Caco-2 (cell line): Measurements from ENCODE around the gene MICALL2. TPM values are rescaled to one million over a fixed set of nuclear protein-coding genes. Genes with fewer than 3 reads are reported as not detected.
A peak's percentile ranks its signal among the peaks of the same experiment; 100 is the strongest.

Experiments
- BruUV-seq: library from RNA; stranded (reverse); fragments of 400-500 nt; replicated peaks from 2 replicates; lab custom pipeline; 2021; lab: Mats Ljungman, UMichigan
- CTCF ChIA-PET: fragments of 300-600 bp; sonication (Branson Sonifier 250); formaldehyde crosslinking; loops from one replicate; lab custom pipeline; 2022; ENCODE audit warnings: antibody characterized with exemption; lab: Charles Lee
- POLR2A ChIA-PET: fragments of 300-600 bp; sonication (Branson Sonifier 250); formaldehyde crosslinking; loops from one replicate; lab custom pipeline; 2022; ENCODE audit warnings: antibody characterized with exemption; lab: Charles Lee
- DNase-seq, 2 experiments: peaks; one replicate each; pipeline versions ENCODE4 v3.0.0 to v3.0.0-alpha.2; 2020 to 2022
- H3K27me3 ChIP-seq: replicated peaks from 2 replicates; pipeline ENCODE4 v1.6.0; 2011; ENCODE audit warnings: low read length; ENCODE audit not compliant: control insufficient read depth, insufficient read depth
- H3K36me3 ChIP-seq: 2 replicates; pipeline ENCODE4 v1.5.1; 2011; ENCODE audit warnings: low read length; ENCODE audit not compliant: control insufficient read depth, insufficient read depth
- H3K4me1 ChIP-seq: fragments of 250-450 bp; sonication (Bioruptor Pico); 2 replicates; pipeline ENCODE4 v1.5.1; 2020; ENCODE audit warnings: mild to moderate bottlenecking
- H3K4me3 ChIP-seq: 2 replicates; pipeline ENCODE4 v1.5.1; 2011; ENCODE audit warnings: low read depth, mild to moderate bottlenecking, control low read depth, low read length
- H3K9me3 ChIP-seq: fragments of 250-450 bp; sonication (Bioruptor Pico); 2 replicates; pipeline ENCODE4 v1.5.1; 2020; ENCODE audit warnings: mild to moderate bottlenecking, moderate library complexity
- H3K27ac Mint-ChIP-seq: one replicate; pipeline ENCODE4 v1.8.0; 2022; ENCODE audit warnings: mixed read lengths; ENCODE audit not compliant: unreplicated experiment
- H3K27me3 Mint-ChIP-seq: one replicate; pipeline ENCODE4 v1.8.0; 2022; ENCODE audit warnings: mixed read lengths; ENCODE audit not compliant: insufficient read depth, unreplicated experiment
- H3K36me3 Mint-ChIP-seq: one replicate; pipeline ENCODE4 v1.8.0; 2022; ENCODE audit warnings: mild to moderate bottlenecking, mixed read lengths; ENCODE audit not compliant: insufficient read depth, unreplicated experiment
- H3K4me1 Mint-ChIP-seq: one replicate; pipeline ENCODE4 v1.8.0; 2022; ENCODE audit warnings: low read depth, mixed read lengths; ENCODE audit not compliant: unreplicated experiment
- H3K4me3 Mint-ChIP-seq: one replicate; pipeline ENCODE4 v1.8.0; 2022; ENCODE audit warnings: mild to moderate bottlenecking, moderate library complexity, mixed read lengths; ENCODE audit not compliant: unreplicated experiment
- H3K9me3 Mint-ChIP-seq: one replicate; pipeline ENCODE4 v1.8.0; 2022; ENCODE audit warnings: mixed read lengths; ENCODE audit not compliant: unreplicated experiment
- CTCF ChIP-seq, 2 experiments: fragments of 200-600 bp in 1 of 2; IDR thresholded peaks; 1 replicate in 1 of 2; 2 replicates in 1 of 2; pipeline versions ENCODE4 v1.5.1 to v1.8.0; 2011 to 2022; ENCODE audit warnings: antibody characterized with exemption in 1 of 2, control low read depth in 1 of 2, inconsistent platforms in 1 of 2, low read depth in 1 of 2, low read length in 1 of 2, mild to moderate bottlenecking in 1 of 2, moderate library complexity in 1 of 2; ENCODE audit not compliant: insufficient read depth in 1 of 2, severe bottlenecking in 1 of 2, unreplicated experiment in 1 of 2
- intact Hi-C: fragments of 100-400 bp; cut with micrococcal nuclease; formaldehyde crosslinking; loops from one replicate; pipeline ENCODE4 v1.10.0; 2022; ENCODE audit not compliant: unreplicated experiment
- total RNA-seq: library from RNA; stranded (reverse); gene quantifications from 2 replicates; pipeline ENCODE4 v1.2.3, GENCODE V29; 2022

MICALL2 gene
- total RNA-seq, 1 experiment from 2014 or later: 14.7 TPM

- Mint-ChIP-seq H3K4me3 (peak overlapping the region; percentile 88), H3K27ac (peak overlapping the region; percentile 75), H3K4me1 (peaks cover 10% of the 10 kb centered on the region), H3K9me3 (no peaks in the 10 kb centered on the region), H3K27me3 (no peaks in the 10 kb centered on the region), H3K36me3 (peaks cover 34% of the 10 kb centered on the region)
- intact Hi-C loops: no loop called here
- TF ChIP-seq CTCF (IDR thresholded peaks at IDR 0.05; ENCODE audit: insufficient read depth in 1 of 2, low read depth in 1 of 2, low read length in 1 of 2, severe bottlenecking in 1 of 2, unreplicated experiment in 1 of 2): no peak
- CTCF ChIA-PET: interaction anchor here (0.7 kb wide), 2 partner anchors 51 to 452 kb away, joined by 3 read pairs; no protein-coding TSS in a partner anchor
- H3K9me3 ChIP-seq: no peaks in the 10 kb centered on the region
- DNase-seq: peak in 1 of 2 experiments; percentile 48
- no peak overlapping the region for H3K4me3 ChIP-seq
- peaks cover 5% of the 10 kb centered on the region for H3K36me3 ChIP-seq
- POLR2A ChIA-PET: interaction anchor here (0.6 kb wide), 1 partner anchor 1057 kb away, joined by 3 read pairs; no protein-coding TSS in a partner anchor
- no TSS peak for BruUV-seq
- H3K4me1 ChIP-seq: peaks cover 21% of the 10 kb centered on the region
- H3K27me3 ChIP-seq: no peaks in the 10 kb centered on the region
These were observed 46.7 kb upstream of the MICALL2 start for GRCh38 chr7:1505731-1506550.

- BruUV-seq: TSS peak; percentile 53
- peak; percentile 94 to 96 for DNase-seq
- H3K27ac Mint-ChIP-seq: peak within 1 kb of the TSS; percentile 91
- Histone ChIP-seq H3K4me3 (peak within 1 kb of the TSS; percentile 100), H3K4me1 (peaks cover 21% of the 10 kb centered on the region), H3K27me3 (no peaks in the 10 kb centered on the region), H3K36me3 (peaks cover 5% of the 10 kb centered on the region), H3K9me3 (no peaks in the 10 kb centered on the region)
- POLR2A ChIA-PET: no interaction called here
- H3K27me3 Mint-ChIP-seq: no peaks in the 10 kb centered on the region
- intact Hi-C loops: no loop called here
- CTCF ChIA-PET: no interaction called here
- H3K9me3 Mint-ChIP-seq: no peaks in the 10 kb centered on the region
- H3K4me3 Mint-ChIP-seq: peak within 1 kb of the TSS; percentile 88
- H3K4me1 Mint-ChIP-seq: peaks cover 10% of the 10 kb centered on the region
- H3K36me3 Mint-ChIP-seq: peaks cover 46% of the 10 kb centered on the region
- peak; percentile 85 to 93 for TF ChIP-seq CTCF (IDR thresholded peaks at IDR 0.05; ENCODE audit: insufficient read depth in 1 of 2, low read depth in 1 of 2, low read length in 1 of 2, severe bottlenecking in 1 of 2, unreplicated experiment in 1 of 2)
These were observed 44.8 kb upstream of the MICALL2 start, which contains the start of gene INTS1 for GRCh38 chr7:1503816-1504775. INTS1 (minus strand) TSS chr7:1504389; CDS start chr7:1503960, 429 bp downstream.

GRCh38 chr7:1503390-1503789, 44.1 kb upstream of the MICALL2 start:
- H3K27me3 Mint-ChIP-seq: no peaks in the 10 kb centered on the region
- peaks cover 52% of the 10 kb centered on the region for H3K36me3 Mint-ChIP-seq
- ChIA-PET CTCF (no interaction called here), POLR2A (no interaction called here)
- Histone ChIP-seq H3K4me1 (peaks cover 21% of the 10 kb centered on the region), H3K36me3 (peaks cover 5% of the 10 kb centered on the region), H3K9me3 (no peaks in the 10 kb centered on the region), H3K4me3 (peak overlapping the region; percentile 100), H3K27me3 (no peaks in the 10 kb centered on the region)
- peaks cover 10% of the 10 kb centered on the region for H3K4me1 Mint-ChIP-seq
- intact Hi-C loops: no loop called here
- no peak for DNase-seq
- TF ChIP-seq CTCF (IDR thresholded peaks at IDR 0.05; ENCODE audit: insufficient read depth in 1 of 2, low read depth in 1 of 2, low read length in 1 of 2, severe bottlenecking in 1 of 2, unreplicated experiment in 1 of 2): no peak
- BruUV-seq: no TSS peak
- H3K27ac Mint-ChIP-seq: peak overlapping the region; percentile 91
- no peaks in the 10 kb centered on the region for H3K9me3 Mint-ChIP-seq
- H3K4me3 Mint-ChIP-seq: peak overlapping the region; percentile 88
